Kidney epithelial cell (primary cell): ENCODE results near the gene EIF2D. TPM values are rescaled to one million over a fixed set of nuclear protein-coding genes. Genes with fewer than 3 reads are reported as not detected.

Experiments used
- DNase-seq: peaks from one replicate; pipeline ENCODE4 v3.0.0-alpha.2; 2010; ENCODE audit warnings: low read depth
- H3K27me3 ChIP-seq: 2 replicates; pipeline ENCODE4 v1.6.0; 2011; ENCODE audit warnings: low read length; ENCODE audit not compliant: control insufficient read depth, insufficient read depth
- H3K36me3 ChIP-seq: 2 replicates; pipeline ENCODE4 v1.5.1; 2011; ENCODE audit warnings: low read length; ENCODE audit not compliant: control insufficient read depth, insufficient read depth
- H3K4me3 ChIP-seq: 2 replicates; pipeline ENCODE4 v1.5.1; 2011; ENCODE audit warnings: low read depth, mild to moderate bottlenecking, control low read depth, low read length
- total RNA-seq: library from RNA; depleted of rRNA; stranded (reverse); fragments of >200 nt; gene quantifications from 2 replicates; pipeline ENCODE4 v1.2.3, GENCODE V29; 2015
- TF ChIP-seq, protein P1 (sequence below): IDR thresholded peaks from 2 replicates; pipeline ENCODE4 v1.5.1; 2011; ENCODE audit warnings: mild to moderate bottlenecking, moderate library complexity, low read length, control low read depth, inconsistent platforms; ENCODE audit not compliant: insufficient read depth, poor library complexity, severe bottlenecking

Gene EIF2D
- total RNA-seq, 1 donor from 2014 or later, result 55.4 TPM

DNA sequence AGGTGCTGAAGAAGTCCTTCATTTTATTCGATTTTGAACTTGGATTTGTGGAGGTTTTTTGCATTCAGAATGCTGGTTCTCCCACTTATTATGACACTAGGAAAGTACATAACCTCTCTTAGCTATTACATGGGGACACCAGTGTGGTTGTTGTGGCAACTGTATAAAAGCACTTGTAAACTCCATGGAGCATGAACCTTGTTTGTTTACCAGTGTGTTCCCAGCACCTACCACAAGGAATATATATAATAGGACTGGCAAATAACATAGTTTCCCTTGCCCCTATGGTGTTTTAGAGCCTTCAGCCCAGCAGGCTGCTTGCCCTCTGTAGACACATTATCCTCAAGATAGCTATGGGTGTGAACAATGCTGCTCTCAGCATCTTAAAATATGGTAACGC lies 61.8 kb downstream of the EIF2D start:
- TF ChIP-seq, protein P1, sequence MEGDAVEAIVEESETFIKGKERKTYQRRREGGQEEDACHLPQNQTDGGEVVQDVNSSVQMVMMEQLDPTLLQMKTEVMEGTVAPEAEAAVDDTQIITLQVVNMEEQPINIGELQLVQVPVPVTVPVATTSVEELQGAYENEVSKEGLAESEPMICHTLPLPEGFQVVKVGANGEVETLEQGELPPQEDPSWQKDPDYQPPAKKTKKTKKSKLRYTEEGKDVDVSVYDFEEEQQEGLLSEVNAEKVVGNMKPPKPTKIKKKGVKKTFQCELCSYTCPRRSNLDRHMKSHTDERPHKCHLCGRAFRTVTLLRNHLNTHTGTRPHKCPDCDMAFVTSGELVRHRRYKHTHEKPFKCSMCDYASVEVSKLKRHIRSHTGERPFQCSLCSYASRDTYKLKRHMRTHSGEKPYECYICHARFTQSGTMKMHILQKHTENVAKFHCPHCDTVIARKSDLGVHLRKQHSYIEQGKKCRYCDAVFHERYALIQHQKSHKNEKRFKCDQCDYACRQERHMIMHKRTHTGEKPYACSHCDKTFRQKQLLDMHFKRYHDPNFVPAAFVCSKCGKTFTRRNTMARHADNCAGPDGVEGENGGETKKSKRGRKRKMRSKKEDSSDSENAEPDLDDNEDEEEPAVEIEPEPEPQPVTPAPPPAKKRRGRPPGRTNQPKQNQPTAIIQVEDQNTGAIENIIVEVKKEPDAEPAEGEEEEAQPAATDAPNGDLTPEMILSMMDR, result no peak

DNA sequence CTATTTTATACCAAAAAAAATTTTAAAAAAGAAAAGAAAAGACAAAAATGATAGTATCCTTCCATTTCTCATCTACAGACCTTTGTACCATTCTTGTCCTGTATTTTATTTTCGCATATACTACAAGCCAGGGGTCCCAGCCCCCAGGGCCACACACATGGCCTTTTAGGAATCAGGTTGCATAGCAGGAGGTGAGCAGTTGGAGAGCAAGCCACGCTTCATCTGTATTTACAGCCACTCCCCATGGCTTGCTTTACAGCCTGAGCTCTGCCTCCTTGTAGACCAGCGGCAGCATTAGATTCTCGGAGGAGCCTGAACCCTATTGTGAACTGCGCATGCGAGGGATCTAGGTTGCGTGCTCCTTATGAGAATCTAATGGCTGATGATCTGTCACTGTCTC lies 65.2 kb downstream of the EIF2D start:
- TF ChIP-seq, protein P1, result no peak
- H3K4me3 ChIP-seq, result no peak overlapping the region
- DNase-seq, result no peak
- H3K27me3 ChIP-seq, result no peaks in the 10 kb centered on the region
- no peaks in the 10 kb centered on the region for H3K36me3 ChIP-seq

More for the DNA sequence above, 61.8 kb downstream of the EIF2D start:
- H3K4me3 ChIP-seq, result no peak overlapping the region
- H3K36me3 ChIP-seq, result no peaks in the 10 kb centered on the region
- H3K27me3 ChIP-seq, result no peaks in the 10 kb centered on the region
- DNase-seq, result no peak

- TF ChIP-seq, protein P1, result no peak
Observed at GRCh38 chr1:206545351-206545750, 66.9 kb downstream of the EIF2D start.

GRCh38 chr1:206544562-206545257 lies 67.6 kb downstream of the EIF2D start:
- DNase-seq, result no peak
- Histone ChIP-seq H3K4me3 (no peak overlapping the region), H3K27me3 (no peaks in the 10 kb centered on the region), H3K36me3 (no peaks in the 10 kb centered on the region)
- TF ChIP-seq, protein P1, result peak; percentile 95

More at GRCh38 chr1:206545351-206545750, 66.9 kb downstream of the EIF2D start:
- Histone ChIP-seq H3K36me3 (no peaks in the 10 kb centered on the region), H3K27me3 (no peaks in the 10 kb centered on the region), H3K4me3 (no peak overlapping the region)
- no peak for DNase-seq

Other genes starting within 250 kb of the EIF2D start
- 33.2 and 37.4 TPM in 2 replicates for gene IKBKE, start 142.0 kb downstream of the EIF2D start, total RNA-seq
- 4.0 and 4.2 TPM in 2 replicates for gene RASSF5, start 104.9 kb downstream of the EIF2D start, total RNA-seq
- 14.8 and 17.9 TPM in 2 replicates for gene DYRK3, start 23.1 kb upstream of the EIF2D start, total RNA-seq
- 64.0 and 76.3 TPM in 2 replicates for gene MAPKAPK2, start 72.4 kb upstream of the EIF2D start, total RNA-seq
- not detected in 2 replicates for gene IL19, start 158.3 kb upstream of the EIF2D start, total RNA-seq
- gene IL10, start 160.0 kb upstream of the EIF2D start, total RNA-seq, result not detected in 2 replicates